GM23338 (cell line): Measurements from ENCODE around the gene SRGAP3. TPM values are rescaled to one million over a fixed set of nuclear protein-coding genes. Genes with fewer than 3 reads are reported as not detected.

ENCODE experiments used
- ATAC-seq: fragments of 200-7000 bp; cut with Tn5 transposase; 3 replicates; pipeline ENCODE4 v1.9.1; 2020
- DNase-seq: peaks from one replicate; pipeline ENCODE4 v3.0.0-alpha.2; 2015; ENCODE audit warnings: low spot score
- H2AFZ ChIP-seq: fragments of 200-600 bp; sonication (generic); 2 replicates; pipeline ENCODE4 v1.8.0; 2016; ENCODE audit warnings: antibody characterized with exemption, mild to moderate bottlenecking, moderate library complexity
- H3F3A ChIP-seq: fragments of 200-600 bp; sonication (generic); replicated peaks from 2 replicates; pipeline ENCODE4 v1.8.0; 2017; ENCODE audit warnings: antibody characterized with exemption, mixed run types, low read depth
- H3K27ac ChIP-seq: fragments of 200-600 bp; sonication (generic); 2 replicates; pipeline ENCODE4 v1.6.1; 2016; ENCODE audit warnings: low read depth
- H3K27me3 ChIP-seq: fragments of 200-600 bp; sonication (generic); 2 replicates; pipeline ENCODE4 v1.8.0; 2016; ENCODE audit warnings: mild to moderate bottlenecking, mixed run types, moderate library complexity; ENCODE audit not compliant: insufficient read depth
- H3K36me3 ChIP-seq: fragments of 200-600 bp; sonication (generic); 2 replicates; pipeline ENCODE4 v1.8.0; 2016; ENCODE audit warnings: mild to moderate bottlenecking; ENCODE audit not compliant: insufficient read depth
- H3K4me1 ChIP-seq: fragments of 200-600 bp; sonication (generic); 2 replicates; pipeline ENCODE4 v1.8.0; 2016; ENCODE audit warnings: mild to moderate bottlenecking, moderate library complexity; ENCODE audit not compliant: insufficient read depth
- H3K4me2 ChIP-seq: fragments of 200-600 bp; sonication (generic); 2 replicates; pipeline ENCODE4 v1.7.1; 2017; ENCODE audit warnings: mixed run types
- H3K4me3 ChIP-seq: fragments of 200-600 bp; sonication (generic); 2 replicates; pipeline ENCODE4 v1.6.1; 2016; ENCODE audit warnings: mixed run types
- H3K79me2 ChIP-seq: fragments of 200-600 bp; sonication (generic); replicated peaks from 2 replicates; pipeline ENCODE4 v1.8.0; 2017; ENCODE audit warnings: mild to moderate bottlenecking; ENCODE audit not compliant: insufficient read depth
- H3K9me2 ChIP-seq: fragments of 200-600 bp; sonication (generic); 2 replicates; pipeline ENCODE4 v1.8.0; 2017; ENCODE audit not compliant: insufficient read depth
- H4K20me1 ChIP-seq: fragments of 200-600 bp; sonication (generic); replicated peaks from 2 replicates; pipeline ENCODE4 v1.8.0; 2017; ENCODE audit warnings: mild to moderate bottlenecking; ENCODE audit not compliant: insufficient read depth
- H3K27ac Mint-ChIP-seq: 2 replicates; pipeline ENCODE4 v1.8.0; 2020; ENCODE audit warnings: inconsistent platforms, mild to moderate bottlenecking, moderate library complexity, mixed read lengths
- H3K27me3 Mint-ChIP-seq: 3 replicates; pipeline ENCODE4 v1.8.0; 2022; ENCODE audit warnings: low read depth, mild to moderate bottlenecking, moderate library complexity, mixed read lengths, inconsistent platforms; ENCODE audit not compliant: insufficient read depth, poor library complexity
- H3K36me3 Mint-ChIP-seq: 3 replicates; pipeline ENCODE4 v1.8.0; 2021; ENCODE audit warnings: low read depth, mild to moderate bottlenecking, inconsistent platforms, moderate library complexity, mixed read lengths
- H3K4me1 Mint-ChIP-seq: 3 replicates; pipeline ENCODE4 v1.8.0; 2020; ENCODE audit warnings: mild to moderate bottlenecking, inconsistent platforms, mixed read lengths
- H3K4me3 Mint-ChIP-seq: 3 replicates; pipeline ENCODE4 v1.8.0; 2021; ENCODE audit warnings: moderate library complexity, mild to moderate bottlenecking, inconsistent platforms, mixed read lengths
- H3K9me3 Mint-ChIP-seq: 3 replicates; pipeline ENCODE4 v1.8.0; 2020; ENCODE audit warnings: moderate library complexity, mild to moderate bottlenecking, inconsistent platforms, mixed read lengths
- CREB1 ChIP-seq: fragments of 250-450 bp; sonication (Bioruptor Pico); IDR thresholded peaks from 2 replicates; pipeline ENCODE4 v1.5.0; 2020; ENCODE audit warnings: low read depth, mild to moderate bottlenecking, moderate library complexity
- EZH2 ChIP-seq: fragments of 200-600 bp; sonication (generic); IDR thresholded peaks from one replicate; pipeline ENCODE4 v1.8.0; 2017; ENCODE audit warnings: antibody characterized with exemption, mild to moderate bottlenecking, low read depth; ENCODE audit not compliant: unreplicated experiment
- JUNB ChIP-seq: IDR thresholded peaks from one replicate; pipeline ENCODE4 v1.6.1; 2016; ENCODE audit warnings: antibody characterized with exemption; ENCODE audit not compliant: unreplicated experiment
- NANOG ChIP-seq: IDR thresholded peaks from 2 replicates; pipeline ENCODE4 v1.6.1; 2016; ENCODE audit warnings: antibody characterized with exemption, borderline replicate concordance
- POLR2AphosphoS5 ChIP-seq: IDR thresholded peaks from 2 replicates; pipeline ENCODE4 v1.6.1; 2016; ENCODE audit warnings: antibody characterized with exemption, low read depth
- STAT1 ChIP-seq: IDR thresholded peaks from one replicate; pipeline ENCODE4 v1.6.1; 2016; ENCODE audit warnings: antibody characterized with exemption; ENCODE audit not compliant: unreplicated experiment
- ZNF114 ChIP-seq: fragments of 250-450 bp; sonication (Bioruptor Pico); IDR thresholded peaks from 2 replicates; pipeline ENCODE4 v1.5.0; 2020; ENCODE audit warnings: mild to moderate bottlenecking, moderate library complexity
- ZNF331 ChIP-seq: fragments of 250-450 bp; sonication (Bioruptor Pico); IDR thresholded peaks from 2 replicates; pipeline ENCODE4 v1.5.0; 2020; ENCODE audit warnings: low read depth, mild to moderate bottlenecking, moderate library complexity
- ZNF462 ChIP-seq: fragments of 250-450 bp; sonication (Bioruptor Pico); IDR thresholded peaks from 2 replicates; pipeline ENCODE4 v1.5.0; 2020; ENCODE audit warnings: mild to moderate bottlenecking, moderate library complexity
- polyA plus RNA-seq: library from polyadenylated mRNA; unstranded; fragments of >200 nt; fragmentation: Nextera tagmentation; extraction: Ambion mirVana; gene quantifications from 2 replicates; pipeline ENCODE4 v1.2.1, GENCODE V29; 2016
- total RNA-seq: library from RNA; depleted of rRNA; stranded (reverse); fragments of >200 nt; shearing (Covaris generic); gene quantifications from 2 replicates; pipeline ENCODE4 v1.2.3, GENCODE V29; 2014
- TF ChIP-seq, protein P1 (sequence below): IDR thresholded peaks from 2 replicates; pipeline ENCODE4 v1.6.1; 2016; ENCODE audit warnings: antibody characterized with exemption

The SRGAP3 gene
- total and polyA plus RNA-seq, 2 experiments from 2014 or later = 6.4 to 9.4 TPM

DNA sequence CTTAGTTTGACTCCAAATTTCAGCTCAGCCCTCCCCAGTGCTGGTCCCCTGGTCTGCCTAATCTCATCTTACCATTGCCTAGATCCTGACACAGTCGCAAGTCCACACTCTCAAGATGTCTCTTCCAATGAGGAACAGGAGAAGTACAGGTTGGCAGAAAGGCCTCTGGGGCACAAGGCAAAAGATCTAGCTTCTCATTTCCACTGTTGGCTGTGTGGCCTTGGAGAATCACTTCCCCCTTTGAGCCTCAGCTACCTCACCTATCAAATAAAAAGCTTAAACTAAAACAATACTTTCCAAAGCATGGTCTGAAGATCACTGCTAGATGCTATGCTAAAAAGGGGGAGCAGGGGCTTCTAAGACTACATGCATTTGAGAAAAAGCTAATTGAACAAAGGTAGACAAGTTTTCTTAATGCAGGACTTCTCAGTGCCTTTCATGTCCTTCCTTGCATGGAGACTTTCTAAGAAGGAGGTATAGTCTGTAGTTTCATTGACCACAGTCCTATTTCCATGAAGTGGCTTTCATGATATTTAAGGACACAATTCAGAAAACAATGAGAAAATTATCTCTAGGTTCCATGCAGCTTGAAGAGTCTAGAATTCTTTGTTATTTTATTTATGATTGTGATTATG lies 168.1 kb downstream of the SRGAP3 start:
- H3F3A ChIP-seq = no peaks in the 10 kb centered on the region
- Mint-ChIP-seq H3K27ac (no peak overlapping the region), H3K36me3 (peaks cover 36% of the 10 kb centered on the region; the same call in 2 of the 3 replicates), H3K9me3 (peaks cover 31% of the 10 kb centered on the region), H3K4me3 (no peak overlapping the region), H3K4me1 (peaks cover 29% of the 10 kb centered on the region), H3K27me3 (peaks cover 7% of the 10 kb centered on the region)
- H4K20me1 ChIP-seq = no peaks in the 10 kb centered on the region
- H3K9me2 ChIP-seq = peaks cover 11% of the 10 kb centered on the region
- no peak for DNase-seq
- TF ChIP-seq STAT1 = no peak
- no peak for TF ChIP-seq EZH2
- TF ChIP-seq, protein P1, sequence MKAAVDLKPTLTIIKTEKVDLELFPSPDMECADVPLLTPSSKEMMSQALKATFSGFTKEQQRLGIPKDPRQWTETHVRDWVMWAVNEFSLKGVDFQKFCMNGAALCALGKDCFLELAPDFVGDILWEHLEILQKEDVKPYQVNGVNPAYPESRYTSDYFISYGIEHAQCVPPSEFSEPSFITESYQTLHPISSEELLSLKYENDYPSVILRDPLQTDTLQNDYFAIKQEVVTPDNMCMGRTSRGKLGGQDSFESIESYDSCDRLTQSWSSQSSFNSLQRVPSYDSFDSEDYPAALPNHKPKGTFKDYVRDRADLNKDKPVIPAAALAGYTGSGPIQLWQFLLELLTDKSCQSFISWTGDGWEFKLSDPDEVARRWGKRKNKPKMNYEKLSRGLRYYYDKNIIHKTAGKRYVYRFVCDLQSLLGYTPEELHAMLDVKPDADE = no peak
- no peak for TF ChIP-seq ZNF114 (CRISPR knock-in tag)
- no peak for TF ChIP-seq JUNB
- no peak overlapping the region for H2AFZ ChIP-seq
- H3K4me1 ChIP-seq = peaks cover 22% of the 10 kb centered on the region
- H3K4me3 ChIP-seq = no peak overlapping the region
- H3K79me2 ChIP-seq = no peaks in the 10 kb centered on the region
- H3K4me2 ChIP-seq = no peak overlapping the region
- no peak for ATAC-seq
- H3K27me3 ChIP-seq = no peaks in the 10 kb centered on the region
- no peak overlapping the region for H3K27ac ChIP-seq
- H3K36me3 ChIP-seq = no peaks in the 10 kb centered on the region

GRCh38 chr3:9080163-9080562 lies 169.3 kb downstream of the SRGAP3 start:
- no peak overlapping the region for H3K27ac ChIP-seq
- no peaks in the 10 kb centered on the region for H3K27me3 ChIP-seq
- H3K4me1 Mint-ChIP-seq = peaks cover 29% of the 10 kb centered on the region
- peaks cover 8% of the 10 kb centered on the region for H3K27me3 Mint-ChIP-seq
- H3K27ac Mint-ChIP-seq = no peak overlapping the region
- H3K9me2 ChIP-seq = peaks cover 11% of the 10 kb centered on the region
- no peak for ATAC-seq
- peaks cover 22% of the 10 kb centered on the region for H3K4me1 ChIP-seq
- no peaks in the 10 kb centered on the region for H3K79me2 ChIP-seq
- DNase-seq = no peak
- H3K4me3 Mint-ChIP-seq = no peak overlapping the region
- H2AFZ ChIP-seq = no peak overlapping the region
- no peaks in the 10 kb centered on the region for H3F3A ChIP-seq
- H3K9me3 Mint-ChIP-seq = peaks cover 31% of the 10 kb centered on the region
- no peak overlapping the region for H3K4me3 ChIP-seq
- H4K20me1 ChIP-seq = no peaks in the 10 kb centered on the region
- no peaks in the 10 kb centered on the region for H3K36me3 ChIP-seq
- H3K36me3 Mint-ChIP-seq = peaks cover 32% of the 10 kb centered on the region; the same call in 2 of the 3 replicates
- no peak overlapping the region for H3K4me2 ChIP-seq
- TF ChIP-seq JUNB (no peak), EZH2 (no peak), ZNF114 (CRISPR knock-in tag) (no peak), NANOG (no peak), POLR2AphosphoS5 (no peak), CREB1 (CRISPR knock-in tag) (no peak), ZNF331 (CRISPR knock-in tag) (no peak), ZNF462 (CRISPR knock-in tag) (no peak)
- TF ChIP-seq, protein P1 = no peak
